Ovary (tissue), 10 donors: ENCODE data around the gene OR2V2. TPM values are rescaled to one million over a fixed set of nuclear protein-coding genes. Genes with fewer than 3 reads are reported as not detected.
"Not testable (repeated sequence)": the region's sequence is repeated elsewhere in the genome, so short reads cannot be mapped to it uniquely, and the experiment has no call there.

ENCODE experiments used
- DNase-seq, 5 donors: peaks; one replicate each; pipeline ENCODE4 v3.0.0-alpha.2; 2019 to 2020
- H3K27ac ChIP-seq, 2 donors: fragments of 200-600 bp; one replicate each; pipeline versions ENCODE4 v1.5.1 to v1.8.0; 2019 to 2022
- H3K27me3 ChIP-seq: fragments of 200-600 bp; one replicate; pipeline ENCODE4 v1.8.0; 2022
- H3K36me3 ChIP-seq: fragments of 200-600 bp; sonication (generic); one replicate; pipeline ENCODE4 v1.5.1; 2019
- H3K4me1 ChIP-seq: one replicate; pipeline ENCODE4 v1.8.1; 2013; ENCODE audit warnings: mild to moderate bottlenecking, moderate library complexity; ENCODE audit not compliant: insufficient read depth
- H3K4me3 ChIP-seq: fragments of 200-600 bp; sonication (generic); one replicate; pipeline ENCODE4 v1.5.1; 2017
- H3K9me3 ChIP-seq, 2 donors: fragments of 200-600 bp in 1 of 2; sonication (generic) in 1 of 2; one replicate each; pipeline versions ENCODE4 v1.5.1 to v1.8.1; 2013 to 2019; ENCODE audit warnings: mild to moderate bottlenecking in 1 of 2, moderate library complexity in 1 of 2
- EP300 ChIP-seq: sonication (generic); formaldehyde crosslinking; IDR thresholded peaks from one replicate; pipeline ENCODE4 v1.6.1; 2017; ENCODE audit warnings: antibody characterized with exemption
- POLR2A ChIP-seq: fragments of 450-650 bp; IDR thresholded peaks from one replicate; pipeline ENCODE4 v1.6.1; 2017; ENCODE audit warnings: antibody characterized with exemption, mild to moderate bottlenecking, moderate library complexity
- WGBS, 3 donors: extraction: QIAGEN DNeasy Blood & Tissue Kit in 1 of 3; methylation state at CpG; one replicate each; pipeline versions ENCODE4 v1.1.5 to v1.1.7; 2013 to 2017; 5-methylcytosine and 5-hydroxymethylcytosine counted together
- intact Hi-C, 4 donors: fragments of 100-400 bp; cut with DNase I; formaldehyde crosslinking; loops; one replicate each; pipeline versions ENCODE4 v1.11.0 to v1.15.1; 2022 to 2023
- long read RNA-seq, 3 donors: library from polyadenylated mRNA in 2 of 3; unstranded in 2 of 3; transcript quantifications; one replicate each; pipeline ENCODE4 v2.0.0 and lab custom pipeline, GENCODE V29; 2021 to 2026
- polyA plus RNA-seq, 2 donors: library from polyadenylated mRNA; stranded (reverse); fragments of 200-250 nt in 1 of 2; fragments of 350-450 nt in 1 of 2; fragmentation: Illumina TruSeq in 1 of 2; extraction: RNeasy Lipid Tissue Mini Kit (QIAGEN cat#74804) in 1 of 2; gene quantifications; one replicate each; pipeline ENCODE4 v1.2.3, GENCODE V29; 2013 to 2014
- total RNA-seq, 7 donors: library from RNA; depleted of rRNA in 2 of 7; stranded (reverse); fragments of >200 nt in 2 of 7; fragmentation: NEBNext Ultra II Directional in 3 of 7; extraction: Animal tissue kit (Norgen Biotek cat#: 25700) in 3 of 7; gene quantifications; one replicate each; pipeline versions ENCODE4 v1.1.0 to v1.2.4, GENCODE V29; 2016 to 2023
- TF ChIP-seq, protein P1 (sequence below), 3 donors: fragments of 450-650 bp in 2 of 3; fragments of 200-600 bp in 1 of 3; IDR thresholded peaks; one replicate each; pipeline versions ENCODE4 v1.5.1 to v1.8.0; 2016 to 2022; ENCODE audit warnings: antibody characterized with exemption in 3 of 3, mild to moderate bottlenecking in 1 of 3
- donor health status: DM: no; HTN: no; CAD: no; lungs with moderate emphysema.
- donor health status: DM: no; HTN: no; CAD: no.
- donor health status: Bipolar disorder and iron deficiency.
- donor health status: DM: yes; HTN: yes; CAD: no.
- donor health status: DM: no; HTN: no; CAD: no.
- donor health status: DM: yes; HTN: yes; CAD: no.

Gene OR2V2, protein sequence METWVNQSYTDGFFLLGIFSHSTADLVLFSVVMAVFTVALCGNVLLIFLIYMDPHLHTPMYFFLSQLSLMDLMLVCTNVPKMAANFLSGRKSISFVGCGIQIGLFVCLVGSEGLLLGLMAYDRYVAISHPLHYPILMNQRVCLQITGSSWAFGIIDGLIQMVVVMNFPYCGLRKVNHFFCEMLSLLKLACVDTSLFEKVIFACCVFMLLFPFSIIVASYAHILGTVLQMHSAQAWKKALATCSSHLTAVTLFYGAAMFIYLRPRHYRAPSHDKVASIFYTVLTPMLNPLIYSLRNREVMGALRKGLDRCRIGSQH
- total RNA-seq = under 1 TPM in 1 of 7 donors, not detected in 6; 0.80 TPM
- polyA plus RNA-seq = not detected
- long read RNA-seq, donor 1 = 0 reads
- long read RNA-seq, donor 2 = 0 reads
- long read RNA-seq, donor 3 = 0 reads

DNA sequence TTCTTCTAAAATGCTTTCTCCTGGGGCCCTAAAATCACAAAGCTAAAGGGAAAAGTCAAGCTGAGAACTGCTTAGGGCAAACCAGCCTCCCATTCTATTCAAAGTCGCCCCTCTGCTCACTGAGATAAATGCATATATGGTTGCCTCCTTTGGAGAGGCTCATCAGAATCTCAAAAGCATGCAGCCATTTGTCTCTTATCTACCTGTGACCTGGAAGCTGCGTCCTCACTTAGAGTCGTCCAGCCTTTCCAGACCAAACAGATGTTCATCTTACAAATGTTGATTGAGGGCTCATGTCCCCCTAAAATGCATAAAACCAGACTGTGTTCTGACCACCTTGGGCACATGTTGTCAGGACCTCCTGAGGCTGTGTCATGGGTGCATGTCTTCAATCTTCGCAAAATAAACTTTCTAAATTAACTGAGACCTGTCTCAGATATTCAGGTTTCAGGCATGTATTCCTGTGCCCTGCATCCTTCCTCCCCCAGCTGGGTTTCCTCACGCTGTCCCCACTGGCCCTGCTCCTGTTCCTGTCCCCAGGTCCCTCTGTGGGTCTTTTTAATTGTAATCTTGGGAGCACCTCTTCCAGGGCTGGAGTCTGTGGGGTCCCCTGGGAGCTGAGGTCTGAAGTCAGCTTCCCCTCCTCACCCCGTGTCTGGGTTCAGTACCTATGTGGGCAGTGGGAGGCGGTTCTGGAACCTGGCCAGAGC, at the start of gene OR2V2:
Gene OR2V2, plus strand, starts transcription at position 660 of the 710 bp plus-strand sequence. CDS start 7,357 bp downstream, outside the sequence.
- H3K9me3 ChIP-seq, H3K27ac ChIP-seq, intact Hi-C loops, DNase-seq, H3K36me3 ChIP-seq, H3K27me3 ChIP-seq, H3K4me3 ChIP-seq, H3K4me1 ChIP-seq: not testable (repeated sequence)
- 37 to 56% (median 40%) methylated on average over 7 of the region's 7 CpGs for WGBS, 3 donors

DNA sequence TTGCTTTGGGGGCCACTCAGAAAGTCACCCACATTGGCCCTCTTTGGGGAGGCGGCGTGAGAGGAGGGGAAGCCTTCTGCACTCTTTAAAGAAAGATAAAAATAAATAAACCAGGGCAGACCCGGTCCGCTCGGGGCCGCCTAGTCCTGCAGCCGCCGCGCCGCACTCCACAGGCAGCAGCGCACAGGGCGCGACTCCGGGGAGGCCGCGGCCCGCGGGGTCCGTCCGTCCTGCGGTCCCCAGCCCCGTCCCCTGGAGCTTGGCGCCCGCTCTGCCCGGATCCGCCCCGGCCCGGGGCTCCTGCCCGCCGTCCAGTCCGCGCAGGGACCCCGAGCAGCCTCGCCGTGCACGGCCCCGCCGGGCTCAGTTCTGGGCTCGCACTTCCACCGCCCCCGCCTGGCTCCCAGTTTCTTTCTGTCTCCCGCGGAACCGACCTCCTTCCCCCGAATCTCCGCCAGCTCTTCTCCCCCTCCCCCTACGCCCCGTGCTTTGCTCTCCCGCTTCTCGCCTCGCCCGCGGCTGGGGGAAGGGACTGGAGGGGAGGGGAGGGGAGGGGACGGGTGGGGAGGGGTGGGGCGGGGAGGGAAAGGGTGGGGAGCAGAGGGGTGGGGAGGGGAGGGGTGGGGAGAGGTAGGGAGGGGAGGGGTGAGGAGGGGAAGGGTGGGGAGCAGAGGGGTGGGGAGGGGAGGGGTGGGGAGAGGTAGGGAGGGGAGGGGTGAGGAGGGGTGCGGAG, 49.5 kb upstream of the OR2V2 start:
- DNase-seq, H3K27me3 ChIP-seq, H3K27ac ChIP-seq, intact Hi-C loops, H3K36me3 ChIP-seq, H3K4me3 ChIP-seq, H3K4me1 ChIP-seq, H3K9me3 ChIP-seq: not testable (repeated sequence)
- no CpG with 5 or more reads among the region's 56 CpGs for WGBS, 3 donors

DNA sequence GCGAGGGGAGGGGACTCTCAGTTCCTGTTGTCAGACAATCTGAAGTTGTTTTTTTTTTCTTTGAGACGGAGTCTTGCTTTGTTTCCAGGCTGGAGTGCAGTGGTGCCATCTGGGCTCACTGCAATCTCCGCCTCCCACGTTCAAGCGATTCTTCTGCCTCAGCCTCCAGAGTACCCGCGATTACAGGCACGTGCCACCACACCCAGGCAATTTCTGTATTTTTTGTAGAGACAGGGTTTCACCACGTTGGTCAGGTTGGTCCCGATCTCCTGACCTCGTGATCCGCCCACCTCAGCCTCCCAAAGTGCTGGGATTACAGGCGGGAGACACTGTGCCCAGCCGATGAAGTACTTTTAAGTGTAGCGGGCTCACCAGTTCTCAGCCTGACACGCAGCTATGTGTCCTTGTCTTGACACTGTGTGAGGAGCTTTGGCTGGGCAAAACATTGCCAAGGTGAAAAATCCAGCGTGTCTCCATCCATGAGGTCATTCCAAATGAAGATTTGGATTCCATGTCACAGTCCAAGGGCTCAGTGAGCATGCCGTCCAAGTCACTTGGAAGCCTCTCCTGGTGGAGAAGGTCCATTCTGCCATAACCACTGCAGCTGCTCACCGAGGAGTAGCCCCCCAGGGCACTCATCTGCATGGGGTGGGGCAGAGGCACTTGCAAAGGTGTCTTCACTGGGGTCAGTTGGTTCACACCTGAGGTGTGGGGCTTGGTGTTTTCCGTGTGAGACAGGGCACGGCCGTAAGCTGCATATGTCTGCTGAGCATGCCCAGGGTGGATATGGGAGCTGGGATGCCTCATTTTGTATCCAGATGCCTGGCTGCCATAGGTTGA, 48.4 kb upstream of the OR2V2 start:
- TF ChIP-seq, protein P1, sequence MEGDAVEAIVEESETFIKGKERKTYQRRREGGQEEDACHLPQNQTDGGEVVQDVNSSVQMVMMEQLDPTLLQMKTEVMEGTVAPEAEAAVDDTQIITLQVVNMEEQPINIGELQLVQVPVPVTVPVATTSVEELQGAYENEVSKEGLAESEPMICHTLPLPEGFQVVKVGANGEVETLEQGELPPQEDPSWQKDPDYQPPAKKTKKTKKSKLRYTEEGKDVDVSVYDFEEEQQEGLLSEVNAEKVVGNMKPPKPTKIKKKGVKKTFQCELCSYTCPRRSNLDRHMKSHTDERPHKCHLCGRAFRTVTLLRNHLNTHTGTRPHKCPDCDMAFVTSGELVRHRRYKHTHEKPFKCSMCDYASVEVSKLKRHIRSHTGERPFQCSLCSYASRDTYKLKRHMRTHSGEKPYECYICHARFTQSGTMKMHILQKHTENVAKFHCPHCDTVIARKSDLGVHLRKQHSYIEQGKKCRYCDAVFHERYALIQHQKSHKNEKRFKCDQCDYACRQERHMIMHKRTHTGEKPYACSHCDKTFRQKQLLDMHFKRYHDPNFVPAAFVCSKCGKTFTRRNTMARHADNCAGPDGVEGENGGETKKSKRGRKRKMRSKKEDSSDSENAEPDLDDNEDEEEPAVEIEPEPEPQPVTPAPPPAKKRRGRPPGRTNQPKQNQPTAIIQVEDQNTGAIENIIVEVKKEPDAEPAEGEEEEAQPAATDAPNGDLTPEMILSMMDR (IDR thresholded peaks at IDR 0.05) = no peak
- intact Hi-C loops = no loop called here
- H3K36me3 ChIP-seq = no peaks in the 10 kb centered on the region
- DNase-seq = no peak
- no peaks in the 10 kb centered on the region for H3K9me3 ChIP-seq
- 14 to 21% (median 19%) methylated on average over 21 to 22 of the region's 22 CpGs for WGBS, 3 donors
- no peak overlapping the region for H3K27ac ChIP-seq
- H3K4me3 ChIP-seq = no peak overlapping the region
- H3K4me1 ChIP-seq = no peaks in the 10 kb centered on the region
- H3K27me3 ChIP-seq = no peaks in the 10 kb centered on the region

DNA sequence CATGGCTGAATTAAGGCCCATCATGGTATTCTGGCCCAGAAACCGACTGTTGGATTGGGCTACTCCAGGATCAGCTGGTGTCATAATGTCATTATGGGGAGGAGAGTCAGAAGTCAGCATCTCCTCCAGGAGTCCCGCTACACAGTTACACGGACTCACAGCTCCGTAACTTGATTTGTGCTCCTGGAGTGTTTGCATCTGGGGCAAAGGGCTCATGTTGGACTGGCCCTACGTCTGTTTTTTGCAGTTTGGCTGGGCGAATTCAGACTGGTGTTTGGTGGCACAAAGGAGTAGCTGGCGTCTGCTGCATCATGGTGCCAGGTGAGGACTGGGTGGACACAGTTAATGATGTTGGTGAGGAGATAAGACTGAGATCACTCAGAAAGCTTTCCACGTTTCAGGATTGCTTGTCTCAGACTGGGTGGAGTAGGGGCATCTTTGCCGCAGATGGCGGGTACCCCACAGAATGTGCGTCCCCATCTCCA, 47.7 kb upstream of the OR2V2 start:
- intact Hi-C loops = no loop called here
- WGBS, 3 donors = 48 to 53% (median 49%) methylated on average over 11 of the region's 11 CpGs
- Histone ChIP-seq H3K4me1 (no peaks in the 10 kb centered on the region), H3K27ac (no peak overlapping the region), H3K4me3 (no peak overlapping the region), H3K27me3 (no peaks in the 10 kb centered on the region), H3K36me3 (no peaks in the 10 kb centered on the region), H3K9me3 (no peaks in the 10 kb centered on the region)
- DNase-seq = no peak
- TF ChIP-seq POLR2A = no peak
- TF ChIP-seq, protein P1 (IDR thresholded peaks at IDR 0.05) = no peak
- no peak for TF ChIP-seq EP300
